A673 (cell line): ENCODE data around the gene SMIM8. TPM values are rescaled to one million over a fixed set of nuclear protein-coding genes. Genes with fewer than 3 reads are reported as not detected.
A peak's percentile ranks its signal among the peaks of the same experiment; 100 is the strongest.

Experiments
- Bru-seq: library from RNA; stranded (reverse); fragments of 400-500 nt; gene quantifications from one replicate; lab custom pipeline; 2021; lab: Mats Ljungman, UMichigan
- BruChase-seq, 2 experiments: library from RNA; stranded (reverse); fragments of 400-500 nt; gene quantifications; one replicate each; lab custom pipeline; 2021; lab: Mats Ljungman, UMichigan
- BruUV-seq: library from RNA; stranded (reverse); fragments of 400-500 nt; replicated peaks from 2 replicates; lab custom pipeline; 2021; lab: Mats Ljungman, UMichigan
- CTCF ChIA-PET: fragments of 300-600 bp; sonication (Branson Sonifier 250); formaldehyde crosslinking; loops from one replicate; lab custom pipeline; 2022; ENCODE audit warnings: antibody characterized with exemption; lab: Charles Lee
- POLR2A ChIA-PET: fragments of 300-600 bp; sonication (Branson Sonifier 250); formaldehyde crosslinking; loops from one replicate; lab custom pipeline; 2022; ENCODE audit warnings: antibody characterized with exemption; ENCODE audit not compliant: low non-redundant PET; lab: Charles Lee
- DNase-seq: peaks from one replicate; pipeline ENCODE4 v3.0.0-alpha.2; 2015; ENCODE audit warnings: low spot score
- H3K27ac ChIP-seq: fragments of 200-600 bp; sonication (generic); 2 replicates; pipeline ENCODE4 v1.5.1; 2016; ENCODE audit warnings: mixed run types, low read depth, mild to moderate bottlenecking, mixed read lengths, antibody characterized with exemption, low read length; ENCODE audit not compliant: poor library complexity, severe bottlenecking
- H3K27me3 ChIP-seq: fragments of 200-600 bp; sonication (generic); replicated peaks from 2 replicates; pipeline ENCODE4 v1.6.1; 2017; ENCODE audit warnings: mixed run types, low read depth, mild to moderate bottlenecking, mixed read lengths, antibody characterized with exemption, low read length; ENCODE audit not compliant: insufficient read depth, poor library complexity
- H3K36me3 ChIP-seq: fragments of 200-600 bp; sonication (generic); 2 replicates; pipeline ENCODE4 v1.6.1; 2016; ENCODE audit warnings: mixed run types, mild to moderate bottlenecking, mixed read lengths, antibody characterized with exemption, low read length; ENCODE audit not compliant: insufficient read depth, poor library complexity, severe bottlenecking
- H3K4me1 ChIP-seq: fragments of 200-600 bp; sonication (generic); 2 replicates; pipeline ENCODE4 v1.6.1; 2017; ENCODE audit warnings: mixed run types, mild to moderate bottlenecking, mixed read lengths, antibody characterized with exemption, low read length; ENCODE audit not compliant: insufficient read depth, poor library complexity, severe bottlenecking
- H3K4me3 ChIP-seq: fragments of 200-600 bp; sonication (generic); 2 replicates; pipeline ENCODE4 v1.5.1; 2016; ENCODE audit warnings: low read depth, mixed run types, mild to moderate bottlenecking, mixed read lengths, low read length; ENCODE audit not compliant: poor library complexity, severe bottlenecking
- H3K9me3 ChIP-seq: fragments of 200-600 bp; sonication (generic); 2 replicates; pipeline ENCODE4 v1.6.1; 2016; ENCODE audit warnings: mixed run types, low read depth, mild to moderate bottlenecking, mixed read lengths, antibody characterized with exemption, low read length; ENCODE audit not compliant: poor library complexity, severe bottlenecking
- CTCF ChIP-seq: fragments of 300-800, 200-600 bp; sonication (generic); conservative IDR thresholded peaks from 2 replicates; pipeline ENCODE4 v1.5.1; 2017; ENCODE audit warnings: low read depth, mild to moderate bottlenecking, antibody characterized with exemption, low read length, moderate library complexity, mixed read lengths
- EZH2 ChIP-seq: fragments of 200-600 bp; sonication (generic); IDR thresholded peaks from 2 replicates; pipeline ENCODE4 v1.6.1; 2017; ENCODE audit warnings: borderline replicate concordance, low read depth, mild to moderate bottlenecking, mixed read lengths, antibody characterized with exemption, low read length; ENCODE audit not compliant: poor library complexity, severe bottlenecking
- intact Hi-C: fragments of 100-400 bp; cut with micrococcal nuclease; formaldehyde crosslinking; loops from one replicate; pipeline ENCODE4 v1.10.0; 2022; ENCODE audit not compliant: unreplicated experiment
- long read RNA-seq: library from polyadenylated mRNA; stranded (forward); transcript quantifications from one replicate; pipeline ENCODE4 v2.0.0, GENCODE V29; 2022
- total RNA-seq: library from RNA; stranded (reverse); gene quantifications from 2 replicates; pipeline ENCODE4 v1.2.3, GENCODE V29; 2021

The SMIM8 gene
- 13.6 and 18.8 TPM in 2 replicates for total RNA-seq
- percentile 77 among the genes with signal in this experiment for Bru-seq, nascent RNA
- BruChase-seq, experiment 1, labeled RNA remaining after a 2-hour chase, result percentile 82 among the genes with signal in this experiment
- BruChase-seq, experiment 2, labeled RNA remaining after a 6-hour chase, result percentile 67 among the genes with signal in this experiment
- long read RNA-seq, transcript SMIM8-201 (3 exons, 2,405 nt), result major isoform, 57 of 61 reads
- long read RNA-seq, partial matches to known transcripts, result 2 of 61 reads
- long read RNA-seq, other reads (novel, unspliced or antisense), result 2 of 61 reads

- Histone ChIP-seq H3K4me3 (peak within 1 kb of the TSS; percentile 76), H3K27me3 (no peaks in the 10 kb centered on the region), H3K27ac (peak within 1 kb of the TSS; percentile 70), H3K4me1 (no peaks in the 10 kb centered on the region), H3K36me3 (no peaks in the 10 kb centered on the region), H3K9me3 (no peaks in the 10 kb centered on the region)
- peak; percentile 88 for DNase-seq
- intact Hi-C loops, result loop anchor here (2.0 kb wide), 1 partner anchor 150 kb away; the partner anchor contains the start of gene SLC35A1
- peak; percentile 88 for TF ChIP-seq CTCF
- TF ChIP-seq EZH2, result no peak
- CTCF ChIA-PET, result no interaction called here
- POLR2A ChIA-PET, result interaction anchor here (0.7 kb wide), 1 partner anchor 1899 kb away, joined by 3 read pairs; no protein-coding TSS in a partner anchor
- BruUV-seq, result no TSS peak
Measured at GRCh38 chr6:87322304-87323212, at the start of gene SMIM8. Gene SMIM8, plus strand, starts transcription at chr6:87322588. Its CDS starts 14,444 bp downstream, at chr6:87337032.

- TF ChIP-seq EZH2, result no peak
- no peak for TF ChIP-seq CTCF
- DNase-seq, result peak; percentile 11
- no peak overlapping the region for H3K27ac ChIP-seq
- CTCF ChIA-PET, result no interaction called here
- no peaks in the 10 kb centered on the region for H3K9me3 ChIP-seq
- H3K27me3 ChIP-seq, result peaks cover 5% of the 10 kb centered on the region
- POLR2A ChIA-PET, result no interaction called here
- intact Hi-C loops, result loop anchor here (10.0 kb wide), 1 partner anchor 140 kb away; no protein-coding TSS in a partner anchor
- BruUV-seq, result no TSS peak
- H3K4me3 ChIP-seq, result no peak overlapping the region
- H3K36me3 ChIP-seq, result no peaks in the 10 kb centered on the region
- H3K4me1 ChIP-seq, result no peaks in the 10 kb centered on the region
Measured at GRCh38 chr6:87274660-87275274, 47.6 kb upstream of the SMIM8 start.

- Histone ChIP-seq H3K27ac (no peak overlapping the region), H3K27me3 (peaks cover 5% of the 10 kb centered on the region), H3K4me3 (no peak overlapping the region), H3K9me3 (no peaks in the 10 kb centered on the region), H3K4me1 (no peaks in the 10 kb centered on the region), H3K36me3 (no peaks in the 10 kb centered on the region)
- BruUV-seq, result no TSS peak
- DNase-seq, result no peak
- TF ChIP-seq EZH2 (no peak), CTCF (no peak)
- ChIA-PET POLR2A (no interaction called here), CTCF (interaction anchor here (0.6 kb wide), 1 partner anchor 210 kb away, joined by 6 read pairs; no protein-coding TSS in a partner anchor)
- intact Hi-C loops, result loop anchor here (10.0 kb wide), 1 partner anchor 142 kb away; no protein-coding TSS in a partner anchor
Measured at GRCh38 chr6:87276624-87277023, 45.8 kb upstream of the SMIM8 start.
